HG03196 (cell line): ENCODE results near the gene BPIFB3.

ENCODE experiments used
- ATAC-seq: cut with Tn5 transposase; IDR thresholded peaks from one replicate; pipeline ENCODE4 v1.9.1; 2021; ENCODE audit not compliant: unreplicated experiment

BPIFB3 gene

GRCh38 chr20:33015700-33016580 is 37.8 kb upstream of the BPIFB3 start:
- ATAC-seq: no peak

DNA sequence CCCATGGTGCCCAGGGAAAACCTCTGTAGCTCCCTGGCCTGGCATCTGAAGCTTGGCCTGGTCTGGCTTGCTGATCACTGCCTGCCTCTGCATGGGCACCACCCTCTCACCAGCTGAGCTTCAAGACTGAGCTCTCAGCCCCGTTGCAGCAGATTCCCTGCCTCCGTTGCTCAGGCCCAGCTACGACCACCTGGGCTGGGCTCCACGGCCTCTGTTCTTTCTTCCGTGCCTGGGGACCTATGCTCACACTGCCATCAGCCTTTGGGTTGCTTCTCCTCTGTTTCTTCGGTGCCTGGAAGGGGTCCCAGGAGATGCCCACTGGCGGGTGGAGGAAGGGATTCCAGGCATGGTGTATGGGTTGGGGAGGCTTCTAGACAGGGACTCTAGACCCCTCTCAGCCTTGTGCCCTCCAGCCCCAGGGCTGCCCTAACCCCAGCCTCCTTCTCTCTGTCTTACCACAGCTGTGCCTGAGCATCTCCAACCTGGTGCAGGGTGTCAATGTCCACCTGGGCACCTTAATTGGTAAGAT is 37.1 kb upstream of the BPIFB3 start:
- ATAC-seq: no peak

DNA sequence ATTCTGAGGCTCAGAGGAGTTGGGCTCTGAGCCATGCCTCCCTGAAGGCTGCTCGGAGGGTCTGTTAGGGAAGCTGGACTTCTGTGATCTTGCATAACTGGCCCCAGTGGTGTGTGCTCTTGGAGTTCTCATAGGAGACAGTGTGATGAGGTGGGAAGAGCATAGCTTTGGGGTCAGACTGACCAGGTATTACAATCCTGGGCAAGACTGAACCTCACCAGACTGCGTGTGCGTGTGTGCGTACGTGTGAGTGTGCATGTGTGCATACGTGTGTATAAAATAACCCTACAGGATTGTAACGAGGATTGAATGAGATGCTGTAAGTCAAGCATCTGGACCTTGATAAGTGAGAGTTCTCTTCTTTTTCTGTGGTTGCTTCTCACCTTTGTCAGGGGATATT is 36.2 kb upstream of the BPIFB3 start:
- ATAC-seq: no peak

- no peak for ATAC-seq
Measured at GRCh38 chr20:33018169-33018931, 35.4 kb upstream of the BPIFB3 start.

GRCh38 chr20:33019465-33020277 is 34.0 kb upstream of the BPIFB3 start:
- no peak for ATAC-seq

DNA sequence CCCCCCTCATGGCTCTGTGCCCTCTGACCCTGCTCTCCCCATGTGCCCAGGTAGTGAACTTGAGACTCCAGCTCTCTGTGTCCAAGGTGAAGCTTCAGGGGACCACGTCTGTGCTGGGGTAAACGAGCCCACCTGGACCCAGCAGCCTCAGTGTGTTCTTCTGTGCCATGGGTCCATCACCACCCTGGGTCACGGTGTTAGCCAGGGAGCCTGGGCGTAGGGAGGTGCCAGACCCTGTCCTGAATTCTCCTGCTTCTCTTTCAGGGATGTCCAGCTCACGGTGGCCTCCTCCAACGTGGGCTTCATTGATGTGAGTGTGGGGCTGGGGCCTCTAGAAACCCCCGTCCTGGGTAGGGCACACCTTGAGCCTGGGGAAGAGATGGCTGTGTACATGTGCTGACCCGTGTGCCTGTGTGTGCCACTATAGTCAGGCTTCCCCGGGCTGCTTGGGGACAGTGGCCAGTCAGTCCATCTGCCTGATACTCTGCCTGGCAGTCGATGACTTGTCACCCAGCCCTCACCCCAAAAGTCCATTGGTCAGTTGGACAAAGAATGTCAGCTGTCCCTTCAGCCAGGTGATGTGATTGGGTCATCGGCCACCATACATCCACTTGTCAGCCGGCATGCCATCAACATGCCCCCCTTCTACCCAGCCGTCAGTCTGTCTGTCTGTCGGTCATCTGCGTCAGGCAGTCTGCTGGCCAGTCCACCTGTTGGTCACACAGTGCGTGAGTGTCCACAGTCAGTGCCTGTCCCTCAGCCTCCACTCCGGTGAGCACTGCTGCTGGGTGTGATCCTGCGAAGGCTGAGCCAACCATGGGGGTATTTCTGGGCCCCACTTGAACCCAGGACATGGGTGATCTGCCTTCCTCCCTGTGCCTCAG is 33.2 kb upstream of the BPIFB3 start:
- no peak for ATAC-seq

- ATAC-seq: no peak
Measured at GRCh38 chr20:33021879-33022278, 31.8 kb upstream of the BPIFB3 start.

- ATAC-seq: no peak
Measured at GRCh38 chr20:33022289-33022688, 31.4 kb upstream of the BPIFB3 start.

- no peak for ATAC-seq
Measured at GRCh38 chr20:33022694-33023438, 30.8 kb upstream of the BPIFB3 start.

DNA sequence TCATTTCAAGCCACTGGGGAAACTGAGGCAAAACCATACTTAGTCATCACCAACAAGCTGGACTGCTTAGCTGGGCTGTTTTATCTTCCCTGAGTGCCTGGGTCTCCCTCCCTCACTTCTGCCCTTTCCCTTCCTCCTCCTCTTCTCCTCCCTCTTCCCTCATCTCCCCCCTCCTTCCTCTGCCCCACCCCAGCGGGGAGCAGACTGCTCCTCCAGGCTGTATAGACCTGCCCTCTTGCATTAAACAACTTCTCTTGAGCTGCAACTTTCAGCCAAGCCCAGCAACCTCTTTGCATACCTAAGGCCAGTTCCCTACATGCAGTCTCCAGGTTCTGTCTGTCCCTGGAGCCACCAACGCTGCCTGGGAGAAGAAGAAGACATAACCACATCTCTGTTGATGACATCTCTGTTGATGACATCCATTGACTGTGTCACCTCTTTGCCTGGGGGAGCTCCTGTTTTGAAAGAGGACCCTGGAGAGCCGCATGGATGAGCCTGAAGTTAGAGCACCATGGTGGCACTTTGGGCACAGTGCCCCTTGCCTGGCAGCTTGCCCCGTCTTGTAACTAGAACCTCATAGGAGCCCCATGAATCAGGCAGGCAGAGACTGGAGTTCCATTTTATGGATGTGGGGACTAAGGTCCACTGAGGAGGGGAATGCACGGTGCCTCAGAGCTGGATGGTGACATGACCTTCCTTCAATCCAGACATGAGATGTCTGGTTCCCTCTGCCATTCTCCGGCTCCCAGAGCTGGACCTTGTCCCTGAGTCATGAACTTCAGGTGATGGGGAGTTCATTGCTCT is 30.1 kb upstream of the BPIFB3 start:
- ATAC-seq: no peak

DNA sequence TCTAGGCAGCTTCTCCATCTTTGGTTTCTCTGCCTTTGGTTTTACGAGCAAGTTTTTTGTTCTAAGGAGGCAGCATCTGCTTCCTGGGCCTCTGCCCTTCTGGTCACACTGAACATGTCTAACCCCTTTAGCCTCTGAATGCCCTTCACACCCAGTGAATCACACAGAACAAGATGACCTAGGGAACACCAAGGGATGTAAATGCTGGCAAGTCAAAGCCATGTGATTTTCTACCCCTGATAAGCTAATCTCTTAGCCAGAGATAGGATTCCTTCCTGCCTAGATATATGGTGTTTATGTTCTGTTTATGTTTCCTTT is 29.5 kb upstream of the BPIFB3 start:
- ATAC-seq: no peak

GRCh38 chr20:33024609-33025317 is 28.9 kb upstream of the BPIFB3 start:
- no peak for ATAC-seq

DNA sequence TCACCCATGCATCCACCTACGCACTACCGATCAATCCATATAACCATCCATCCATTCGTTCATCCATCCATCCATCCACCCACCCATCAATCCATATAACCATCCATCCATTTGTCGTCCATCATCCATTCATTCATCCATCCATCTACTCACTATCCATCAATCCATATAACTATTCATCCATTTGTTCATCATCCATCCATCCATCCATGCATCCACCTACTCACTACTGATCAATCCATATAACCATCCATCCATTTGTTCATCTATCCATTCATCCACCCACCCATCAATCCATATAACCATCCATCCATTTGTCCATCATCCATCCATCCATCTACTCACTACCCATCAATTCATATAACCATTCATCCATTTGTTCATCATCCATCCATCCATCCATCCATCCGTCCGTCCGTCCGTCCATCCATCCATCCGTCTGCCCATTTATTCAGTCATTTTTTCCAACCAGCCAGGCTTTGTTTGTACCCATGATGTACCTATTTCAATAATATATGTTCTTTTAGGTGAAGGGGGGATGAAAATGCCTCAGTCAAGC is 28.3 kb upstream of the BPIFB3 start:
- no peak for ATAC-seq

- no peak for ATAC-seq
Measured at GRCh38 chr20:33026072-33026778, 27.5 kb upstream of the BPIFB3 start.

GRCh38 chr20:33026779-33027759 is 26.6 kb upstream of the BPIFB3 start:
- ATAC-seq: no peak
